Activated CD4-positive, alpha-beta T cell treated with anti-CD3 and anti-CD28 coated beads, Interleukin-10, Interleukin-2, amounts not matched to agents 100 ng/mL and 50 ng/mL, durations not matched to agents 16 hours and 8 hours (primary cell): ENCODE measurements around the gene SLC8B1.

Experiments
- DNase-seq: peaks from one replicate; pipeline ENCODE4 v3.0.0-alpha.2; 2020

Gene SLC8B1

GRCh38 chr12:113292091-113292490 is 42.8 kb downstream of the SLC8B1 start:
- no peak for DNase-seq

DNA sequence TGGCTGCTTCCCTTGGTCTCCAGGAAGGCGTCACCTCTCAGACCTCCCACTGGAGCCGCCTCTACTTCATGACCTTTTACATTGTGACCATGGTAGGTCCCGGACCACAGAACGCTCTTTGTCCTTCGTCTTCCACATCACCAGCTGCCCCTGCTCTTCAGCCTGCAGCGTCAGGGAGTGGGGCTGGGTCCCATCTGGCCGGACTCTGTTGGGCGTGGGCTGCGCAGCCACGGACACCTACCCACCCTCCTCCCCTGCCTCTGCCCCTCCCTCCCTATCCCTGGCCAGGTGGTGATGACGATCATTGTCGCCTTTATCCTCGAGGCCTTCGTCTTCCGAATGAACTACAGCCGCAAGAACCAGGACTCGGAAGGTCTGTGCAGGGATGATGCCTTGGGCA is 43.3 kb downstream of the SLC8B1 start:
- no peak for DNase-seq

GRCh38 chr12:113290506-113290905 is 44.4 kb downstream of the SLC8B1 start:
- no peak for DNase-seq

GRCh38 chr12:113289361-113289760 is 45.5 kb downstream of the SLC8B1 start:
- DNase-seq, result no peak

DNA sequence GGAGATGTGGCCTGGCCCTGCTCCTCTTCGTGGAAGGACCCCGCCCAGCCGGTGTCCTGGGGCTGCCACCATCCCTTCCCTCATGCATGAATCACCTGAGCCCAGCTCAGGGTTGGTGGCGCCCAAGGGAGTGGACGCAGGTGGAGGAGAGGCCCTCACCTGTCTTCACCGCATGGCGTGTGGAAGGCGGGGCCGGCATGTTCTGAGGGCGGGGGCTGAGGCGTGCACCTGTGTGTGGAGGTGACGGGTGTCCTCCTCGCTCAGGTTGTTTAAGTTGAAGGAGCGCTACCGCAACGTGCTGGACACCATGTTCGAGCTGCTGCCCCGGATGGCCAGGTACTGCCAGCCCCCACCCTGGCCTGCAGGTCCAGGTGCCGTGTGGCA is 47.0 kb downstream of the SLC8B1 start:
- no peak for DNase-seq

DNA sequence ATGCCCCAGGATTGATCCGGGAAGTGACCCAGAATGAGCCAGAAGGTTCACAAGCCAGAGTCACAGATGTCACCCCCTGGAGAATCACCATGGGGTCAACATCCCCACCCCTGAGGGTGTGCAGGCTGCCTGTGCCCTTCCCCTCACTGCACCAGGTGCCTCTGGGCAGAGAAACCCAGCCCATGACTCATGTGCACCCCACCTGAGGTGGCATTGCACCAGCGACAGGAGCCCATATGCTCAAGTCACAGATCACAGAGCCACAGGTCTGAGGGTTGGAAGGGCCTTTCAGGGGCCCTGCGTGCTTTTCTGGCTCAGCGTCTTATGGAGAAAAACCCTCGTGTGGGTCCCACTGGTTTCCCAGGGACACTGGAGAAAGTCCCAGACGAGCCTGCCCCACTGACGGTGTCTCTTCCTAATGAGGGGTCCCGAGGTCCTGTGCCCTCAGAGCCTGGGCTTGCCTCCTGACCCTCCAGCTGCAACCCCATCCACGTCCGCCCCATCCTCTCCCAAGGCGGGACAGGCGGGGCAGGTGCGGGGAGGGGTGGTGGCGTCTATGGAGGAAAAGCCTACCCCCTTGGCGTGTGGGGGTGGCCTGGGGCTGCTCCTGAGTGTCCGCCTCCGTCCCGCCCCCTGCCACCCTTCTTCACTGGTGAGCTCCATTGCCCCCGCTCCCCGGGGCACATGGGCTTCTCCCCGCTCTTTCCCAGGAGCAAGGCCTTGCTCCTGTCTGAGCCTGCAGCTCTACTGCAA is 47.6 kb downstream of the SLC8B1 start:
- no peak for DNase-seq

DNA sequence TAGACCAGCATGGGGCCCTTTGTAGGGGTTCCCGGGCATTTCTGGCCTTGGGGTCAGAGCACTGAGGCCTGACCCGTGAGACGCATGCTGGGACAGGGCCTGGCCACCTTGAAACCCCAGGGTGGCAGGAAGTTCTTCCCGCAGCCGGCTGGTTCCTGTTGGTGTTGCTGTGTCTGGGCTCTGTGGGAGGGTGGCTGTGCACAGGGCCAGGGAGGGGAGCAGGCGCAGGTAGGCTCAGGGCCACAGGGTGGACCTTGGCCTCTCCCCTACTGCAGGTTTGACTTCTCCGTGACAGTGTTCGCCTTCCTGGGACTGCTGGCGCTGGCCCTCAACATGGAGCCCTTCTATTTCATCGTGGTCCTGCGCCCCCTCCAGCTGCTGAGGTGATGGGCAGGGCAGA is 48.2 kb downstream of the SLC8B1 start:
- no peak for DNase-seq

GRCh38 chr12:113285679-113286610 is 49.0 kb downstream of the SLC8B1 start:
- DNase-seq, result no peak

DNA sequence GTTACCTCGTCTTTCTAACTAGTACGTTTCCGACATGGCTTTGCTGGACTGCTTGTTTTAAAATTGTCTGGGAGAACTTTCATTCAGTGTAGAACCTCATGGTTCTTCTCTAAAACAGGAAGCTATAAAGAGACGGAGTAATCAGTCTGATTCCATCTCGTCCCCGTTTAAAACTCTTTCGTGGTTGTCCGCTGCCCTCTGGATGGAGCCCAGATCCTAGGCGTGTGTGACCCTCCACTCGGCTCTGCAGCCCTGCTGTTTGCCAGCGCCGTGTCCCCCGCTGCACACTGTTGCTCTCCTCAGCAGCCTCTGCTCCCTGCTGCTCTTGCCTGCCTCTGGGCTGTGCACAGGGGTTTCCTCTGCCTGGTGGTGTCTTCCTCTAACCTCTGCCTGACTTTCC is 50.2 kb downstream of the SLC8B1 start:
- no peak for DNase-seq

- DNase-seq, result no peak
Observed at GRCh38 chr12:113278633-113279032, 56.3 kb downstream of the SLC8B1 start.

DNA sequence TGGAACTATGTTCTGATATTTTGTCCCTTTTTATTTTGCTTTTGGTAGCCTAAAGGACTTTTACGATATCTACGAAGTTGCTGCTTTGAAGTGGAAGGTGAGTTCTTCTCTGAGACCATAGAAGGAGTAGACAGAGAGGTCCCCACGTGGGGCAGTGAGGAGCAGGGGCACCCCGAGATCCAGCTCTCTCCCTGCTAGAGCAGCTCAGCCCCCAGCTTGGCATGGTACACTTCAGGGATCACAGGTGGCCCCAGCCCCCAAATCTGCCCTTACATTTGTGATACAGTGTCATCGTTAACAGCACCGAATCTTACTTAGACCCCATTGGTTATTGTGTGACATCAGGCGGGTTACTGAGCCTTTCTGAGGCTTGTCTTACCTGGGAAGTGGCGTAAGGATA is 56.8 kb downstream of the SLC8B1 start:
- no peak for DNase-seq

GRCh38 chr12:113277511-113277910 is 57.4 kb downstream of the SLC8B1 start:
- DNase-seq, result no peak

GRCh38 chr12:113276946-113277500 is 57.9 kb downstream of the SLC8B1 start:
- no peak for DNase-seq

DNA sequence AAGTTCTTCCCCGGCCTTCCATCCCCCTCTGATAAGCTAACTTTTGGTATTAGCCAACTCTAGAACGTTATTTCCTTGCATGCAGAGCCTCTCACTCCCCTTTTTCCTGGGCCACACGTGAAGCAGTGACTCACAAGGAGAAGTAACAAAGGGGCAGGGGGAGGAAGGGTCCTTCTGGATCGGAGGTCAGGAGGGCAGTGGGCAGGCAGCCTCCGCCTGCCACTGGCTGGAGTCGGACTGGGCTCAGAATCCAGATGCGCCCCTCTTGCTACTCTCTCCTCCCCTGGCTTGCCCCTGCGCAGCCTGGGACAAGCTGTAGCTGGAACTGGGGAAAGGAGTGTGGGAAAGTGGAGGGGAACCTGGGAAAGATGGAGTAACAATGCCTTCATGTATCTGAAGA is 58.6 kb downstream of the SLC8B1 start:
- no peak for DNase-seq

- no peak for DNase-seq
Observed at GRCh38 chr12:113274848-113275247, 60.1 kb downstream of the SLC8B1 start.

- no peak for DNase-seq
Observed at GRCh38 chr12:113273053-113273725, 61.7 kb downstream of the SLC8B1 start.

DNA sequence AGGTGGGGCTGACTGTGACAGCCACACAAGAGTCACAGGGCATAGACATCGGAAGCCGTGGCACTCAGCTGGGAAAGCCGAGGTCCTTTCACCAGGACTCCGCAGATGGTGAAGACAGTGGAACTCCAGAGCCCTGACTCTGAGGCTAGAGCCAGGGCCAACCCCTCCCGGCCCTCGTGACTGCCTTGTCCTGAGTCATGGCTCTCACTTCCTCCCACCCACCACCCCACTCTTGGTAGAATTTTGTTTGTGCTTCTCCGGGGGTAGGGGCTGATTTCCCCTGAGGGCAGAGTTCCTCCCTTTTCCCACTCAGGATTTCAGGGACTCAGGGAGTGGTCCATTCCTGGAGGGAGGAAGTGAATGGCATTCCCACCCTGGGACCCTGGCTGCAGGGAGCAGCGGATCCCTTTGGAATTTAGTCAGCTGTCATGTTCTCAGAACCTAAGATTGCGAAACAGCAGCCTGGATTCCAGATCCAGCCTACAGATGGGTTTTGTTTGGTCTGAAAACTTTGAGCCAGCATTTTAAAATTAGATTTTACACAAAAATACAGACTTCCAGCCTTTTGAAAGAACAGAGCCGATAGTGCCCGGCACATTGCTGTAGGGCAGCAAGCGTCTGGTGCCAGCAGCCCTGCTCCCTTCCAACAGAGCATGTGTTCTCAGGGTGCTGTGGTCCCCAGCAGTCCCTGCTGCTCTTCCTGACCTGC is 62.9 kb downstream of the SLC8B1 start:
- no peak for DNase-seq

DNA sequence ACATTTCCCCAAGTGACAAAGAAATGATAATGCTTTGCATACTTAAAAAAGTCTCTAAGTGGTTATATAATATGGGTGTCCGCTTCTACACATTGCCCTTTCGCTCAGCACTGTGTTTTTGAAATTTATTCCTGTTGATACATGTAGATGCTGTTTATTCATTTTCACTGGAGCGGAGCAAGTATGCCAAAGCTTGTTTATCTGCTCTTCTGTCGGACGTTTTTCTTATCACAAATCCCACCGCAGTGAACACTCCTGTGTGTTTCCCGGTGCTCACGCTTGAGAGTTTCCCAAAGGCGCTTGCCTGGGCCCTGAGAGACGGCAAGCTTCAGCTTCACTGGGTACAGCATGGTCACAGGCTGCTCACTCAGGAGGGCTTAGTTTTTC is 63.5 kb downstream of the SLC8B1 start:
- DNase-seq, result no peak

- DNase-seq, result no peak
Observed at GRCh38 chr12:113270709-113271009, 64.2 kb downstream of the SLC8B1 start.

DNA sequence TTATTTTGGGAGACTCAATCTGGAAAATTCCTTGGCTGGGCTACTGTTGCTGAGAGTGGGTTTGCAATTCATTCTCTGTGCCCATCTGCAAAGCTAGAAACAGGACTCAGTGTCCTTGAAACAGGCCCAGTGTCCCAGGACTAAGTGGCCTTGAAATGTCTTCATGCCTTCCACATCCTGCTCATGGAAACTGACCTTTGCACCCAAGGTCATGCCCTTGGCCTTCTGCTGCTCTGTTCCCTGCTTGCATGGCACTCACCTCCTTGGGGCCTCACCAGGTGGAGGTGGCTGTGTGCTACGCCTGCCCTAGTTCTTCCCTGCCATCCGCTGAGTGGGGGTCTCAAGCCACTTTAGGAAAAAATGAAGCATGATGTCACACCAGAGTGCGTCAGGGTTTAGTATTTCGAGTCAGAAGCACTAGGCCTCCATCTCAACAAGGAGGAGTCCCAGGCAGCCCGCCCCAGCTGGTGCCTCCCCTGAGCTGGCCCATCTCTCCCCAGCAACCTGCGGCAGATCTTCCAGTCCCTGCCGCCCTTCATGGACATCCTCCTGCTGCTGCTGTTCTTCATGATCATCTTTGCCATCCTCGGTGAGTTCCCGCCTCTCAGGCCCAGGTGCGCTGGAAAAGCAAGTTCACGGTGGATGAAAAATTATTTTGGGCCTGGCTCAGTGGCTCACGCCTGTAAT is 65.5 kb downstream of the SLC8B1 start:
- no peak for DNase-seq

- no peak for DNase-seq
Observed at GRCh38 chr12:113268621-113269020, 66.3 kb downstream of the SLC8B1 start.

DNA sequence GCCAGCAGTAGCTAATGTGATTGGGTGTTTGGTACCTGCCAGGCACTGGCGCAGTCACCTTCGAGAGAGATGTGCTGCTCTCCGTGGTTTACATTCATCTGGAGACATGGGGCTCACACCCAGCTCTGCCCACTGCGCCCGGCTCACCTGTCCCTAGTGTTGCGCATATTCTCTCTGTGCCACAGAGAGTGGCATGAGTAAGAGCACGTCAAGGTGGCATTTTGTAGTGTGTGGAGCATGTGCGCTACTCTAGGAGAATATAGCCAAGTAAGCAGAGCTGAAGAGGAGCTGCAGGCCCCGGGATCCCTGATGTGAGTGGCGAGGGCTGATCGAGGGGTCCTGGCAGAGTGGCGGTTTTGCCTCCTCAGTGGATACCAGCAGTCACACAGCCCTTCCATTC is 66.8 kb downstream of the SLC8B1 start:
- DNase-seq, result no peak
